Esophagus squamous epithelium (tissue), 5 donors: ENCODE results near the gene BAZ1A. TPM values are rescaled to one million over a fixed set of nuclear protein-coding genes. Genes with fewer than 3 reads are reported as not detected.
"Not testable (repeated sequence)": the region's sequence is repeated elsewhere in the genome, so short reads cannot be mapped to it uniquely, and the experiment has no call there.

Experiments used
- DNase-seq: peaks from one replicate; lab custom pipeline; 2025; lab: John Stamatoyannopoulos, UW
- H3K27ac ChIP-seq, 4 donors: fragments of 200-600 bp; sonication (generic); one replicate each; pipeline ENCODE4 v1.5.1; 2016 to 2019; ENCODE audit warnings: mild to moderate bottlenecking in 1 of 4
- H3K27me3 ChIP-seq, 4 donors: fragments of 200-600 bp; sonication (generic); 1 replicate in 3 of 4; 2 replicates in 1 of 4; pipeline versions ENCODE4 v1.5.1 to v1.6.0; 2017 to 2021; ENCODE audit warnings: antibody characterized with exemption in 1 of 4
- H3K36me3 ChIP-seq, 3 donors: fragments of 200-600 bp; sonication (generic); one replicate each; pipeline ENCODE4 v1.5.1; 2016 to 2019
- H3K4me1 ChIP-seq, 3 donors: fragments of 200-600 bp; sonication (generic); one replicate each; pipeline ENCODE4 v1.5.1; 2017 to 2019
- H3K4me3 ChIP-seq, 4 donors: fragments of 200-600 bp; sonication (generic); 1 replicate in 3 of 4; 2 replicates in 1 of 4; pipeline ENCODE4 v1.5.1; 2016 to 2019; ENCODE audit warnings: mild to moderate bottlenecking in 2 of 4, moderate library complexity in 1 of 4
- H3K9me3 ChIP-seq, 3 donors: fragments of 200-600 bp; sonication (generic); one replicate each; pipeline ENCODE4 v1.5.1; 2016 to 2019
- POLR2A ChIP-seq, 4 donors: fragments of 450-650 bp; IDR thresholded peaks; one replicate each; pipeline ENCODE4 v1.6.1; 2017; ENCODE audit warnings: antibody characterized with exemption in 4 of 4, mild to moderate bottlenecking in 4 of 4, moderate library complexity in 3 of 4
- WGBS, 2 donors: methylation state at CpG; one replicate each; pipeline ENCODE4 v1.1.5; 2018; 5-methylcytosine and 5-hydroxymethylcytosine counted together
- intact Hi-C: fragments of 100-400 bp; cut with DNase I; formaldehyde crosslinking; loops from one replicate; pipeline ENCODE4 v1.15.0; 2022
- total RNA-seq, 4 donors: library from RNA; depleted of rRNA; stranded (reverse); fragments of >200 nt; gene quantifications; one replicate each; pipeline ENCODE4 v1.1.0, GENCODE V29; 2016
- TF ChIP-seq, protein P1 (sequence below), 6 experiments: fragments of 450-650 bp in 4 of 6; fragments of 200-600 bp in 2 of 6; sonication (generic) in 2 of 6; IDR thresholded peaks; one replicate each; pipeline ENCODE4 v1.5.1; 2016 to 2019; ENCODE audit warnings: antibody characterized with exemption in 6 of 6, mild to moderate bottlenecking in 4 of 6, moderate library complexity in 4 of 6
- donor health status: DM: yes; HTN: yes; CAD: no.

BAZ1A gene
- total RNA-seq, 4 donors from 2014 or later: 19.1 to 57.5 (median 53.8) TPM

- intact Hi-C loops: no loop called here
- H3K27ac ChIP-seq: no peak overlapping the region
- no peak for TF ChIP-seq POLR2A (IDR thresholded peaks at IDR 0.05)
- TF ChIP-seq, protein P1, sequence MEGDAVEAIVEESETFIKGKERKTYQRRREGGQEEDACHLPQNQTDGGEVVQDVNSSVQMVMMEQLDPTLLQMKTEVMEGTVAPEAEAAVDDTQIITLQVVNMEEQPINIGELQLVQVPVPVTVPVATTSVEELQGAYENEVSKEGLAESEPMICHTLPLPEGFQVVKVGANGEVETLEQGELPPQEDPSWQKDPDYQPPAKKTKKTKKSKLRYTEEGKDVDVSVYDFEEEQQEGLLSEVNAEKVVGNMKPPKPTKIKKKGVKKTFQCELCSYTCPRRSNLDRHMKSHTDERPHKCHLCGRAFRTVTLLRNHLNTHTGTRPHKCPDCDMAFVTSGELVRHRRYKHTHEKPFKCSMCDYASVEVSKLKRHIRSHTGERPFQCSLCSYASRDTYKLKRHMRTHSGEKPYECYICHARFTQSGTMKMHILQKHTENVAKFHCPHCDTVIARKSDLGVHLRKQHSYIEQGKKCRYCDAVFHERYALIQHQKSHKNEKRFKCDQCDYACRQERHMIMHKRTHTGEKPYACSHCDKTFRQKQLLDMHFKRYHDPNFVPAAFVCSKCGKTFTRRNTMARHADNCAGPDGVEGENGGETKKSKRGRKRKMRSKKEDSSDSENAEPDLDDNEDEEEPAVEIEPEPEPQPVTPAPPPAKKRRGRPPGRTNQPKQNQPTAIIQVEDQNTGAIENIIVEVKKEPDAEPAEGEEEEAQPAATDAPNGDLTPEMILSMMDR (IDR thresholded peaks at IDR 0.05): no peak
- no peaks in the 10 kb centered on the region for H3K9me3 ChIP-seq
- H3K4me3 ChIP-seq: no peak overlapping the region
- DNase-seq: no peak
- H3K27me3 ChIP-seq: no peaks in the 10 kb centered on the region
- 57 to 64% methylated on average over 1 of the region's 1 CpG for WGBS, 2 donors
- no peaks in the 10 kb centered on the region for H3K4me1 ChIP-seq
- H3K36me3 ChIP-seq: no peaks in the 10 kb centered on the region
Observed at GRCh38 chr14:34741840-34742239, 133.3 kb downstream of the BAZ1A start.

DNA sequence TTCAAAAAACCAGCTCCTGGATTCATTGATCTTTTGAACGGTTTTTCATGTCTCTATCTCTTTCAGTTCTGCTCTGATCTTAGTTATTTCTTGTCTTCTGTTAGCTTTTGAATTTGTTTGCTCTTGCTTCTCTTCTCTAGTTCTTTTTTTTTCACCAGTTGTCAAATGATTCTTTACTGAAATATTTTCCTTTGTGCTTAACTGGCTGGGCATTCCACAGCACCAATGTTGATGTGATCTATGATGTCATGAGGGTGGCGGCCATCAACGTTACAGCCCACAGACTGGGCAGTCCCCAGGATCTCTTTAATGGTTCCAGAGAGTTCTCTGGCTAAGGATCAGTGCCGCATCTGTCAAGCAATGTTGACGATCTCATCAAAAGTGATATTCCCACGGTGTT lies 135.0 kb downstream of the BAZ1A start:
- intact Hi-C loops, H3K9me3 ChIP-seq, H3K36me3 ChIP-seq, H3K27me3 ChIP-seq, H3K27ac ChIP-seq, H3K4me1 ChIP-seq, H3K4me3 ChIP-seq, DNase-seq: not testable (repeated sequence)
- 73 to 76% methylated on average over 3 to 6 of the region's 6 CpGs for WGBS, 2 donors

- 78 to 90% methylated on average over 3 to 4 of the region's 4 CpGs for WGBS, 2 donors
- H3K36me3 ChIP-seq, H3K4me3 ChIP-seq, DNase-seq, H3K27me3 ChIP-seq, H3K27ac ChIP-seq, H3K9me3 ChIP-seq, H3K4me1 ChIP-seq, intact Hi-C loops: not testable (repeated sequence)
Observed at GRCh38 chr14:34737079-34737478, 138.1 kb downstream of the BAZ1A start.

DNA sequence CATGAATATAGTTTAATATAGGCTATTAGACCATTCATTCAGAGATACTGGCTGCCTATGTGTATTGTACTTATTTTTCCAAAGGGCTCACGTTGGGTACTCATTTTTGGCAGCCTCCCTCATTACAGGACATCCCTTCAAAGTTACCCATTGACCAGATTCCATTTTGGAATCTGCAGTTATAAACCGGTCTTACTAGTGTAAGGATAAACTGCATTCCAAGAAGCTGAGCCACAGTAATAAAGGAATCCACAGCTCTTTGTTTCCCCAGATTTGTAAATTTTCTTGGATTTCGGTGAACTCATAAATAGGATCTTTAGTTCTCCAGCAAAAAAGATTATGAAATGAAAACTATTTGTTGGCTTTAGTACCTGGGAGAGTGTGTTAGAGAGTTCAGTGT lies 141.9 kb downstream of the BAZ1A start:
- no peak overlapping the region for H3K27ac ChIP-seq
- intact Hi-C loops: no loop called here
- no peak for DNase-seq

GRCh38 chr14:34732802-34733201 lies 142.4 kb downstream of the BAZ1A start:
- H3K4me1 ChIP-seq: peaks cover 0 to 5% (median 0%) of the 10 kb centered on the region in 3 donors
- no peak overlapping the region for H3K27ac ChIP-seq
- no peak overlapping the region for H3K4me3 ChIP-seq
- DNase-seq: no peak
- no peaks in the 10 kb centered on the region for H3K9me3 ChIP-seq
- WGBS, 2 donors: 67 to 68% methylated on average over 4 of the region's 4 CpGs
- TF ChIP-seq, protein P1 (IDR thresholded peaks at IDR 0.05): no peak
- TF ChIP-seq POLR2A (IDR thresholded peaks at IDR 0.05): no peak
- no peaks in the 10 kb centered on the region for H3K36me3 ChIP-seq
- intact Hi-C loops: no loop called here
- no peaks in the 10 kb centered on the region for H3K27me3 ChIP-seq

More for the DNA sequence above, 141.9 kb downstream of the BAZ1A start:
- Histone ChIP-seq H3K27me3 (no peaks in the 10 kb centered on the region), H3K9me3 (no peaks in the 10 kb centered on the region), H3K4me1 (peaks cover 0 to 5% (median 0%) of the 10 kb centered on the region in 3 donors), H3K36me3 (no peaks in the 10 kb centered on the region), H3K4me3 (no peak overlapping the region)
- WGBS, 2 donors: 22 to 44% methylated on average over 3 of the region's 3 CpGs
- TF ChIP-seq, protein P1 (IDR thresholded peaks at IDR 0.05): no peak
- TF ChIP-seq POLR2A (IDR thresholded peaks at IDR 0.05): no peak

DNA sequence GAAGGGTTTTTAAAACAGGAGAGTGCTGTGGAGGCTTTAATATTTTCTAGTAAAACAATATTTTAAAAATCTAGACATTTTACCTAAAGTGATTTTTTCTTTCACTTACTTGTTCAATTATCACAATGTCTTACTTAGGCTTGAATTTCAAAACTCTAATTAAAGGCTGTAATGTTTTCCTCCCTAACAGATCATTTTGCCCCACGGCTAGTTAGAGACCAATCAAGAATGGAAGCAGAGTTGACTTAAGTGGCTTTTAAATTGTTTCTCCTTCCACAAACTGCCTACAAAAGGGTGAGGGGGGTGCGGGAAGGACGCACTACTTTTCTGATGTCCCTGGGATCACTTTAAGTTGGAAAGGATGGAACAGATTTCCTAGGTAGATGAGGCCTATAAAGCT lies 151.3 kb downstream of the BAZ1A start:
- no peaks in the 10 kb centered on the region for H3K9me3 ChIP-seq
- peaks cover 0 to 6% (median 0%) of the 10 kb centered on the region in 3 donors for H3K4me1 ChIP-seq
- TF ChIP-seq, protein P1 (IDR thresholded peaks at IDR 0.05): no peak
- no peak for TF ChIP-seq POLR2A (IDR thresholded peaks at IDR 0.05)
- no peak overlapping the region for H3K27ac ChIP-seq
- H3K36me3 ChIP-seq: no peaks in the 10 kb centered on the region
- intact Hi-C loops: loop anchor here (5.0 kb wide), 1 partner anchor 52 kb away; no protein-coding TSS in a partner anchor
- no peak overlapping the region for H3K4me3 ChIP-seq
- no peak for DNase-seq
- H3K27me3 ChIP-seq: no peaks in the 10 kb centered on the region
- WGBS, 2 donors: 83 to 87% methylated on average over 3 of the region's 3 CpGs
